Sigmoid colon (tissue), 4 donors: ENCODE data around the gene C22orf31.

Experiments used
- EP300 ChIP-seq, 4 donors: sonication (generic); formaldehyde crosslinking; IDR thresholded peaks; one replicate each; pipeline ENCODE4 v1.6.1; 2017; ENCODE audit warnings: antibody characterized with exemption in 4 of 4
- POLR2A ChIP-seq, 2 donors: fragments of 450-650 bp; IDR thresholded peaks; one replicate each; pipeline ENCODE4 v1.6.1; 2016; ENCODE audit warnings: antibody characterized with exemption in 2 of 2, mild to moderate bottlenecking in 2 of 2, moderate library complexity in 2 of 2
- POLR2AphosphoS5 ChIP-seq, 4 donors: sonication (generic); formaldehyde crosslinking; IDR thresholded peaks; one replicate each; pipeline ENCODE4 v1.6.1; 2017; ENCODE audit warnings: antibody characterized with exemption in 4 of 4
- TF ChIP-seq, protein P1 (sequence below), 4 experiments: fragments of 450-650 bp in 3 of 4; fragments of 200-600 bp in 1 of 4; IDR thresholded peaks; one replicate each; pipeline ENCODE4 v1.5.1; 2016 to 2019; ENCODE audit warnings: antibody characterized with exemption in 4 of 4, mild to moderate bottlenecking in 3 of 4, moderate library complexity in 2 of 4

DNA sequence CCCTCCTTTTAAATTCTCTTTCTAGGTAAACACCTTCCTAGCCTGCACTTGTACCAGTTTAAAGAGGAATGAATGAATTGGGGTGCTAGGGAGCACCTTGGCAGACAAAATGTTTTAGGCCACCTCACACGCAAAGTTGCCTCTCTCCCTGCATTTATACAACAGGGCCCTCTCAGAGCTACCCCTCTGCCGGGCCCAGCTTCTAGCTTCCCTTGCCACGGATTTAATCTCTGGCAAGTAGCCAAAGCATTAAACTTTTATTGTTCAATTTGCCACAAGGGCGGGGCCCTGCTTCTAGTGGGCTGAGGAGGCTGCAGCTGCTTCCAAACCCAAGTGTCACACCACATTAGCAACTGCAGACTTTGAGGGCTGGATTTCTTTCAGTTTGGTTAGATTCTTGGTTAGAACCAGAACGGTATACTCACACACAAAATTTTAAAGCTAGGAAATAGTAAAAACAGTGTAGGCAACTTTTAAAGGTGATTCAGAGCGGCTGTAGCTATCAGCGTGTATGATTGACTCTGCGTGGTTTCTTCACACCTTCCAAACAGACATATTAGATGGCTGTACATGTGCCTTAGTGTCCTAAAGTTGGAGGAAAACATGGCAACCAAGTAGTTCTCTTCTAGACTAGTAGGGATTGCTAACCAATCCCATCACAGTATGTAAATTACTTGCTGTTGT is 17.7 kb upstream of the C22orf31 start:
- TF ChIP-seq POLR2AphosphoS5 (IDR thresholded peaks at IDR 0.05) (no peak), POLR2A (IDR thresholded peaks at IDR 0.05) (no peak), EP300 (IDR thresholded peaks at IDR 0.05) (no peak)
- TF ChIP-seq, protein P1, sequence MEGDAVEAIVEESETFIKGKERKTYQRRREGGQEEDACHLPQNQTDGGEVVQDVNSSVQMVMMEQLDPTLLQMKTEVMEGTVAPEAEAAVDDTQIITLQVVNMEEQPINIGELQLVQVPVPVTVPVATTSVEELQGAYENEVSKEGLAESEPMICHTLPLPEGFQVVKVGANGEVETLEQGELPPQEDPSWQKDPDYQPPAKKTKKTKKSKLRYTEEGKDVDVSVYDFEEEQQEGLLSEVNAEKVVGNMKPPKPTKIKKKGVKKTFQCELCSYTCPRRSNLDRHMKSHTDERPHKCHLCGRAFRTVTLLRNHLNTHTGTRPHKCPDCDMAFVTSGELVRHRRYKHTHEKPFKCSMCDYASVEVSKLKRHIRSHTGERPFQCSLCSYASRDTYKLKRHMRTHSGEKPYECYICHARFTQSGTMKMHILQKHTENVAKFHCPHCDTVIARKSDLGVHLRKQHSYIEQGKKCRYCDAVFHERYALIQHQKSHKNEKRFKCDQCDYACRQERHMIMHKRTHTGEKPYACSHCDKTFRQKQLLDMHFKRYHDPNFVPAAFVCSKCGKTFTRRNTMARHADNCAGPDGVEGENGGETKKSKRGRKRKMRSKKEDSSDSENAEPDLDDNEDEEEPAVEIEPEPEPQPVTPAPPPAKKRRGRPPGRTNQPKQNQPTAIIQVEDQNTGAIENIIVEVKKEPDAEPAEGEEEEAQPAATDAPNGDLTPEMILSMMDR (IDR thresholded peaks at IDR 0.05) = no peak
